Measurements from ENCODE around the gene PSMG4.

PSMG4 gene

DNA sequence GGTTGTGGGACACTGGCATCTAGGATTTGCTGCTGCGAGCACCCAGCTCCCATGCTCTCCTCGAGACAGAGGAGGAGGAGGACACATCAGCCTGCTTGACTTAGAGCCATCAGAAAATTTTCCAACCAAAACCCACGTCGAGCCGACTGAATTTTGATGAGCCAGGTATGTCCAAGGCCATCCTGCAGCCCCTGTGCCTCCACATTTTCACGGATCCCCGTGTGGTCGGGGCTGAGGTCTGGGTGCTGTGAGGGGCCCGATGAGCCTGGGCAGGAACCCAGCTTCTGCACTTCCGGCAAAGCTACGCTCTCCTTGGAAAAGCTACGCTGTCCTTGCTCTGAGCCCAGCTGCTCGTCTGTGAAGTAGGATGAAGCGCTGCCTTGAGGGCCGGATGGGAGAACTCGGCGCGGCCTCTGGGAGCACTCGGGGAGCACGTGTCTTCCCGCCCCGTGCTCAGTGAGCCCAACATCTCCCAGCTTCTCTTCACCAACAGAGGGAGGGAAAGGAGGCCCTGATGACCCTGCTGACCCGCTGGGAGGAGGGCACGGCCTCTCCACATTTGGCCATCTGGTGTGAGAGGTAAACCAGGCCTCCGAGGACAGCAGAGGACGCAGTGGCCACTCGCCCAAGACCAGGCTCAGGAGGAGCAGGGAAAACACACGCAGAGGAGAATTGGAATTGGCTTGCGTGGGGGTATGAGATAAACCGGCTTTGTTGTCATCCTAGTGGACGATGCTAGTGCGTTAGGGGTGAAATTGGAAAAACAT, 33.9 kb downstream of the PSMG4 start:
- Histone ChIP-seq H3K36me3 (ENCODE audit: insufficient read depth, low read length) (peaks cover 15% of the 10 kb centered on the region; the same call in 1 of the 2 replicates), H3K9ac (ENCODE audit: low read depth, low read length) (no peak overlapping the region), H3K27me3 (ENCODE audit: insufficient read depth, low read length) (no peaks in the 10 kb centered on the region), H3K4me3 (ENCODE audit: low read length) (no peak overlapping the region), H3K9me3 (ENCODE audit: insufficient read depth, low read depth, low read length) (no peaks in the 10 kb centered on the region), H3K27ac (ENCODE audit: low read depth, low read length) (no peak overlapping the region), H3K4me1 (ENCODE audit: insufficient read depth, low read length) (no peaks in the 10 kb centered on the region)
- 95% methylated on average over 32 of the region's 32 CpGs for WGBS

GRCh38 chr6:3293271-3294155, 34.8 kb downstream of the PSMG4 start:
- 94% methylated on average over 26 of the region's 26 CpGs for WGBS

DNA sequence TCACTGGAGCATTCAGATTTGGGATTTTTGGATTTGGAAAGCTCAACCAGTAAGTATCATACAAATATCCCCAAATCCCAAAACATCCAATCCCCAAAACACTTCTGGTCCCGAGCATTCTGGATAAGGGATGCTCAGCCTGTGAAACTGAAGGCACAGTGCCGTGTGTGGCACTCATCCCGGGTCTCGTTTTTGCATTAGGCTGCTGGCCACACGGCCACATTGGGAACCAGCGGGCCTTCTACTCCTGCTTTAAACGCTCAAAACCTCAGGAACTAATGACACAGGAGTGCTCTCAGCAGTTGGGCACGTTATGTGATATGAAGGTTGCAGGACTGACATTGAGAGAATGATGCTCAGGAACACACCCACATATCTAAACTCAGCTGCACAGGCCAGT, 35.6 kb downstream of the PSMG4 start:
- no peak overlapping the region for H3K27ac ChIP-seq (ENCODE audit: low read depth, low read length)
- no peak overlapping the region for H3K9ac ChIP-seq (ENCODE audit: low read depth, low read length)
- no peaks in the 10 kb centered on the region for H3K27me3 ChIP-seq (ENCODE audit: insufficient read depth, low read length)
- no peak overlapping the region for H3K4me3 ChIP-seq (ENCODE audit: low read length)
- peaks cover 12% of the 10 kb centered on the region; the same call in 1 of the 2 replicates for H3K36me3 ChIP-seq (ENCODE audit: insufficient read depth, low read length)
- H3K9me3 ChIP-seq (ENCODE audit: insufficient read depth, low read depth, low read length) = no peaks in the 10 kb centered on the region
- 97% methylated on average over 8 of the region's 8 CpGs for WGBS
- H3K4me1 ChIP-seq (ENCODE audit: insufficient read depth, low read length) = no peaks in the 10 kb centered on the region

More at GRCh38 chr6:3293271-3294155, 34.8 kb downstream of the PSMG4 start:
- no peaks in the 10 kb centered on the region for H3K4me1 ChIP-seq (ENCODE audit: insufficient read depth, low read length)
- no peaks in the 10 kb centered on the region for H3K9me3 ChIP-seq (ENCODE audit: insufficient read depth, low read depth, low read length)
- no peak overlapping the region for H3K9ac ChIP-seq (ENCODE audit: low read depth, low read length)
- H3K4me3 ChIP-seq (ENCODE audit: low read length) = no peak overlapping the region
- H3K36me3 ChIP-seq (ENCODE audit: insufficient read depth, low read length) = peaks cover 12% of the 10 kb centered on the region; the same call in 1 of the 2 replicates
- no peaks in the 10 kb centered on the region for H3K27me3 ChIP-seq (ENCODE audit: insufficient read depth, low read length)
- no peak overlapping the region for H3K27ac ChIP-seq (ENCODE audit: low read depth, low read length)

DNA sequence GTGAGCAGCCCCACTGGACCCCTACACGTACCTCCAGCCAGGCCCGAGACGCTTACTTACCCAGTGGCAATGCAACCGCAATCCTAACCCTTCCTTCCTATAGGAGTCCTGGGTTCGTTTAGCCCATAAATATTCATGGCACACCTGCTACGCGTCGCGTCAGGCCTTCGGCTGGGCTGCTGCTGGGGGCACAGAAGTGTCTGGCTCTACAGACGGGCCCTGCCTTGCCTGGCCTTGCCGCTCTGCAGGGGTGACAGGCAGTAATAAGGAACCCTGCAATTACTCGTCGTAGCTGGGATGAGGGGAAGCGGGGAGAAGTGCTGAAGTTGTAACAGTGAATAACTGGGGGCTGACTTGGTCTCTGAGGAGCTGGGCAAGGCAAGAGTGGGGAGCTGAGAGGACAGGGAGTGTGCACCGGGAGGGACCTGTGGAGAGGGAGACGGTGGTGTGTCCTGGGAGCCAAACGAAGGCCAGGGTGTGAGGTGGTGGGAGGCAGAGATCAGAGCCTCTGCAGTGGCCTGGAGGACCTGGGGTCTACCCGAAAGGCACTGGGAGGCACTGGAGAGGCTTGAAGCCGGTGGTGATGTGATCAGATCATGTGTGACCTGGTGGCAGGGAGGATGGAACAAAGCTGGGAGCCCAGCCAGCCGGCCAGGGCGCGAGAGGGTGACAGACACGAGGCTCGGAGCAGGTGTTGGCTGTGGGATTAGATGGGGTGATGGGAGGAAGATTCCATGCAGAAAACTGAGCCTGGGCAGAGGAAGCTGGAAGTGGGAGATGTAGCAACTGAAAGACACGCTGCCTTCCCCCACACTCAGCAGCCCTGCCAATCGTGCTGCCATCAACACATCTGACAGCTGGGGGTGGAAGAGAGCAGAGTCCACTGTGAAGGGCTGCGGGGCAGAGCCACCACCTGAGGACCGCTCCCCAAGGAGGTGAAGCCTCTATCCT, 36.4 kb downstream of the PSMG4 start:
- Histone ChIP-seq H3K27ac (ENCODE audit: low read depth, low read length) (no peak overlapping the region), H3K9ac (ENCODE audit: low read depth, low read length) (no peak overlapping the region), H3K27me3 (ENCODE audit: insufficient read depth, low read length) (no peaks in the 10 kb centered on the region), H3K9me3 (ENCODE audit: insufficient read depth, low read depth, low read length) (no peaks in the 10 kb centered on the region), H3K36me3 (ENCODE audit: insufficient read depth, low read length) (peaks cover 11% of the 10 kb centered on the region; the same call in 1 of the 2 replicates), H3K4me1 (ENCODE audit: insufficient read depth, low read length) (no peaks in the 10 kb centered on the region), H3K4me3 (ENCODE audit: low read length) (no peak overlapping the region)
- WGBS = 90% methylated on average over 29 of the region's 29 CpGs

- 93% methylated on average over 10 of the region's 10 CpGs for WGBS
- H3K4me3 ChIP-seq (ENCODE audit: low read length) = no peak overlapping the region
Observed at GRCh38 chr6:3296078-3296477, 37.3 kb downstream of the PSMG4 start.

GRCh38 chr6:3296537-3296936, 37.8 kb downstream of the PSMG4 start:
- Histone ChIP-seq H3K27me3 (ENCODE audit: insufficient read depth, low read length) (no peaks in the 10 kb centered on the region), H3K9me3 (ENCODE audit: insufficient read depth, low read depth, low read length) (no peaks in the 10 kb centered on the region), H3K36me3 (ENCODE audit: insufficient read depth, low read length) (peaks cover 5% of the 10 kb centered on the region; the same call in 1 of the 2 replicates), H3K4me3 (ENCODE audit: low read length) (no peak overlapping the region), H3K9ac (ENCODE audit: low read depth, low read length) (no peak overlapping the region), H3K27ac (ENCODE audit: low read depth, low read length) (no peak overlapping the region), H3K4me1 (ENCODE audit: insufficient read depth, low read length) (no peaks in the 10 kb centered on the region)
- 93% methylated on average over 11 of the region's 11 CpGs for WGBS

More at GRCh38 chr6:3296078-3296477, 37.3 kb downstream of the PSMG4 start:
- Histone ChIP-seq H3K9me3 (ENCODE audit: insufficient read depth, low read depth, low read length) (no peaks in the 10 kb centered on the region), H3K4me1 (ENCODE audit: insufficient read depth, low read length) (no peaks in the 10 kb centered on the region), H3K27me3 (ENCODE audit: insufficient read depth, low read length) (no peaks in the 10 kb centered on the region), H3K27ac (ENCODE audit: low read depth, low read length) (no peak overlapping the region), H3K36me3 (ENCODE audit: insufficient read depth, low read length) (peaks cover 5% of the 10 kb centered on the region; the same call in 1 of the 2 replicates), H3K9ac (ENCODE audit: low read depth, low read length) (no peak overlapping the region)

DNA sequence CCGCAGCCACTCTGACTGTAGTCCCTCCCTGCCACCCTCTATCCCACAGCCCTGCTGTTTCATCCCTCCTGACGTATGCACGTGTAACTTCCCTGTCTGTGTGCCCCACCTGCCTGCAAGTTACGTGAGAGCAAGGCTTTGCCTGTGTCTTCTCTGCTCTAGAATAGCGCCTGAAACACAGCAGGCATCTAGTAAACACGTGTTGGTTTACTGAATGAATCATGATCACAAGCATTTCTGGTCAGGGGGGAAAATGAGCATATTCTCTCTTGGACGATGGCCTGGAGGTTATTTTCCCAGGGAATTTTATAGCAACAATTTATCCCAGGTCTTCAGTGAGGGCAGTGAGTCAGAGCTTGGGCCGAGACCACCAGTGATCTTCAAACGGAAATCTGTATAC, 38.3 kb downstream of the PSMG4 start:
- 94% methylated on average over 9 of the region's 9 CpGs for WGBS

DNA sequence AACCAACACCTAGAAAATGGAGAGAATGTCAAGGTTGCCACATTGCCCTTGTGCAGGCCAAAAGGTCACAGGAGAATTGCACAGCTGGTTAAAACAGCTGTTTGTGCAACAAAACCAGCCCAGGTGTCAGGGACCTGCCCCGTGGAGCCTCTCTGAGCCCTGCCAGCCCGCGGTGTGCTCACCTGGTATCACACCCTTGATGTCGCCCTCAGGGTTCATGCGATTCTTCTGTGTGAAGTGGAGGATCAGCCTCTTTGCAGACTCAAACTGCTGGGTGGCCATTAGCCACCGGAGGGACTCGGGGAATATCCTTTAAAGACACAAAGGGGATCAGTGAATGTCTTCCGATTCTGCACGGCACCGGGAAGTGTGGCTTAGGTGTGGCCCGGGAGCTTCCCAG, 39.2 kb downstream of the PSMG4 start:
- H3K9ac ChIP-seq (ENCODE audit: low read depth, low read length) = no peak overlapping the region
- H3K4me3 ChIP-seq (ENCODE audit: low read length) = no peak overlapping the region
- H3K27me3 ChIP-seq (ENCODE audit: insufficient read depth, low read length) = no peaks in the 10 kb centered on the region
- no peak overlapping the region for H3K27ac ChIP-seq (ENCODE audit: low read depth, low read length)
- H3K4me1 ChIP-seq (ENCODE audit: insufficient read depth, low read length) = no peaks in the 10 kb centered on the region
- WGBS = 92% methylated on average over 11 of the region's 11 CpGs
- H3K36me3 ChIP-seq (ENCODE audit: insufficient read depth, low read length) = no peaks in the 10 kb centered on the region
- no peaks in the 10 kb centered on the region for H3K9me3 ChIP-seq (ENCODE audit: insufficient read depth, low read depth, low read length)

More for the DNA sequence above, 38.3 kb downstream of the PSMG4 start:
- Histone ChIP-seq H3K9me3 (ENCODE audit: insufficient read depth, low read depth, low read length) (no peaks in the 10 kb centered on the region), H3K27ac (ENCODE audit: low read depth, low read length) (no peak overlapping the region), H3K9ac (ENCODE audit: low read depth, low read length) (no peak overlapping the region), H3K36me3 (ENCODE audit: insufficient read depth, low read length) (peaks cover 5% of the 10 kb centered on the region; the same call in 1 of the 2 replicates), H3K4me1 (ENCODE audit: insufficient read depth, low read length) (no peaks in the 10 kb centered on the region), H3K27me3 (ENCODE audit: insufficient read depth, low read length) (no peaks in the 10 kb centered on the region), H3K4me3 (ENCODE audit: low read length) (no peak overlapping the region)

GRCh38 chr6:3299221-3299620, 40.5 kb downstream of the PSMG4 start:
- no peak overlapping the region for H3K27ac ChIP-seq (ENCODE audit: low read depth, low read length)
- 96% methylated on average over 8 of the region's 10 CpGs for WGBS

GRCh38 chr6:3301506-3301905, 42.8 kb downstream of the PSMG4 start:
- 96% methylated on average over 8 of the region's 8 CpGs for WGBS
- no peak overlapping the region for H3K4me3 ChIP-seq (ENCODE audit: low read length)
- no peak overlapping the region for H3K27ac ChIP-seq (ENCODE audit: low read depth, low read length)
- no peaks in the 10 kb centered on the region; the same call in 1 of the 2 replicates for H3K36me3 ChIP-seq (ENCODE audit: insufficient read depth, low read length)
- no peaks in the 10 kb centered on the region for H3K4me1 ChIP-seq (ENCODE audit: insufficient read depth, low read length)
- H3K9me3 ChIP-seq (ENCODE audit: insufficient read depth, low read depth, low read length) = 0 out of 2 replicates have a peak, but pooled peaks cover under 1% of the 10 kb centered on the region
- H3K27me3 ChIP-seq (ENCODE audit: insufficient read depth, low read length) = no peaks in the 10 kb centered on the region
- H3K9ac ChIP-seq (ENCODE audit: low read depth, low read length) = no peak overlapping the region

More at GRCh38 chr6:3299221-3299620, 40.5 kb downstream of the PSMG4 start:
- no peaks in the 10 kb centered on the region for H3K27me3 ChIP-seq (ENCODE audit: insufficient read depth, low read length)
- H3K4me1 ChIP-seq (ENCODE audit: insufficient read depth, low read length) = no peaks in the 10 kb centered on the region
- H3K9me3 ChIP-seq (ENCODE audit: insufficient read depth, low read depth, low read length) = no peaks in the 10 kb centered on the region
- H3K36me3 ChIP-seq (ENCODE audit: insufficient read depth, low read length) = no peaks in the 10 kb centered on the region
- no peak overlapping the region for H3K9ac ChIP-seq (ENCODE audit: low read depth, low read length)
- no peak overlapping the region for H3K4me3 ChIP-seq (ENCODE audit: low read length)

Measured in HUES64 (cell line).